Liver (tissue), 3 donors: ENCODE results near the gene NHP2.

Experiments
- FOXA1 ChIP-seq: IDR thresholded peaks from 2 replicates; pipeline ENCODE4 v1.6.1; 2016; ENCODE audit warnings: antibody characterized with exemption
- RAD21 ChIP-seq, 2 donors: IDR thresholded peaks; 2 replicates each; pipeline ENCODE4 v1.6.1; 2016; ENCODE audit warnings: antibody characterized with exemption in 2 of 2, mild to moderate bottlenecking in 2 of 2
- TAF1 ChIP-seq: conservative IDR thresholded peaks from 2 replicates; pipeline ENCODE4 v1.6.1; 2016; ENCODE audit warnings: antibody characterized with exemption, mild to moderate bottlenecking
- TF ChIP-seq, protein P1 (sequence below): fragments of 150-350 bp; IDR thresholded peaks from 2 replicates; pipeline ENCODE4 v1.5.1; 2017; ENCODE audit warnings: improper control_type of control experiment, low read depth, low read length; ENCODE audit not compliant: missing input control
- donor health status: healthy.
- donor health status: healthy.

- TF ChIP-seq, protein P1, sequence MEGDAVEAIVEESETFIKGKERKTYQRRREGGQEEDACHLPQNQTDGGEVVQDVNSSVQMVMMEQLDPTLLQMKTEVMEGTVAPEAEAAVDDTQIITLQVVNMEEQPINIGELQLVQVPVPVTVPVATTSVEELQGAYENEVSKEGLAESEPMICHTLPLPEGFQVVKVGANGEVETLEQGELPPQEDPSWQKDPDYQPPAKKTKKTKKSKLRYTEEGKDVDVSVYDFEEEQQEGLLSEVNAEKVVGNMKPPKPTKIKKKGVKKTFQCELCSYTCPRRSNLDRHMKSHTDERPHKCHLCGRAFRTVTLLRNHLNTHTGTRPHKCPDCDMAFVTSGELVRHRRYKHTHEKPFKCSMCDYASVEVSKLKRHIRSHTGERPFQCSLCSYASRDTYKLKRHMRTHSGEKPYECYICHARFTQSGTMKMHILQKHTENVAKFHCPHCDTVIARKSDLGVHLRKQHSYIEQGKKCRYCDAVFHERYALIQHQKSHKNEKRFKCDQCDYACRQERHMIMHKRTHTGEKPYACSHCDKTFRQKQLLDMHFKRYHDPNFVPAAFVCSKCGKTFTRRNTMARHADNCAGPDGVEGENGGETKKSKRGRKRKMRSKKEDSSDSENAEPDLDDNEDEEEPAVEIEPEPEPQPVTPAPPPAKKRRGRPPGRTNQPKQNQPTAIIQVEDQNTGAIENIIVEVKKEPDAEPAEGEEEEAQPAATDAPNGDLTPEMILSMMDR = no peak
- TF ChIP-seq RAD21 (IDR thresholded peaks at IDR 0.05) = no peak
- TF ChIP-seq FOXA1 = no peak
- TF ChIP-seq TAF1 = no peak
Observed at GRCh38 chr5:178106086-178106485, 47.6 kb downstream of the NHP2 start.
